Activated T-helper 9 cell treated with anti-CD3 and anti-CD28 coated beads, Interleukin-2, amount 50 U/mL, for 16 hours (primary cell): ENCODE data around the gene OGDH.
A peak's percentile ranks its signal among the peaks of the same experiment; 100 is the strongest.
"Not testable (repeated sequence)": the region's sequence is repeated elsewhere in the genome, so short reads cannot be mapped to it uniquely, and the experiment has no call there.

Experiments used
- DNase-seq: peaks from one replicate; pipeline ENCODE4 v3.0.0-alpha.2; 2020; ENCODE audit warnings: low read depth

Gene OGDH

GRCh38 chr7:44580945-44581878 lies 25.2 kb upstream of the OGDH start:
- DNase-seq = no peak

- peak; percentile 100 for DNase-seq
Observed at GRCh38 chr7:44581879-44582603, 24.4 kb upstream of the OGDH start, which contains the start of gene TMED4. TSS of gene TMED4 (minus strand) at chr7:44582231. CDS start at chr7:44582206, 25 bp downstream.

- no peak for DNase-seq
Observed at GRCh38 chr7:44583146-44583865, 23.1 kb upstream of the OGDH start.

GRCh38 chr7:44587843-44588711 lies 18.4 kb upstream of the OGDH start:
- no peak for DNase-seq

- DNase-seq = no peak
Observed at GRCh38 chr7:44590910-44591309, 15.5 kb upstream of the OGDH start.

- no peak for DNase-seq
Observed at GRCh38 chr7:44595934-44596635, 10.3 kb upstream of the OGDH start.

- not testable (repeated sequence) for DNase-seq
Observed at GRCh38 chr7:44597181-44597580, 9.2 kb upstream of the OGDH start.

GRCh38 chr7:44599222-44599621 lies 7.2 kb upstream of the OGDH start:
- no peak for DNase-seq

- no peak for DNase-seq
Observed at GRCh38 chr7:44602576-44602910, 3.9 kb upstream of the OGDH start.

GRCh38 chr7:44603193-44603592 lies 3.2 kb upstream of the OGDH start:
- no peak for DNase-seq

GRCh38 chr7:44604941-44605340 lies 1.5 kb upstream of the OGDH start:
- no peak for DNase-seq

GRCh38 chr7:44607141-44608068 lies 978 bp downstream of the OGDH start:
- no peak for DNase-seq

- no peak for DNase-seq
Observed at GRCh38 chr7:44608916-44609648, 2.7 kb downstream of the OGDH start.

GRCh38 chr7:44609829-44610228 lies 3.4 kb downstream of the OGDH start:
- DNase-seq = no peak

GRCh38 chr7:44615149-44615611 lies 8.8 kb downstream of the OGDH start:
- DNase-seq = no peak

- no peak for DNase-seq
Observed at GRCh38 chr7:44615793-44616192, 9.4 kb downstream of the OGDH start.

- DNase-seq = no peak
Observed at GRCh38 chr7:44616545-44616944, 10.1 kb downstream of the OGDH start.

GRCh38 chr7:44617225-44617890 lies 10.9 kb downstream of the OGDH start:
- no peak for DNase-seq
